GM12878 (cell line): ENCODE measurements around the gene TAF1L.

Experiments
- BCL11A ChIP-seq: IDR thresholded peaks from 2 replicates; pipeline ENCODE4 v1.6.1; 2011; ENCODE audit warnings: low read depth, low read length
- CHD2 ChIP-seq: IDR thresholded peaks from 2 replicates; pipeline ENCODE4 v1.6.1; 2011; ENCODE audit warnings: low read depth, low read length, improper control_type of control experiment, borderline replicate concordance
- ETV6 ChIP-seq, 2 experiments: fragments of 450-650 bp in 1 of 2; IDR thresholded peaks in 1 of 2; conservative IDR thresholded peaks in 1 of 2; 2 replicates each; pipeline ENCODE4 v1.6.1; 2014; ENCODE audit warnings: antibody characterized with exemption in 1 of 2, borderline replicate concordance in 1 of 2, low read depth in 1 of 2, mild to moderate bottlenecking in 1 of 2, moderate library complexity in 1 of 2
- RBBP5 ChIP-seq: fragments of 200-600 bp; sonication (generic); conservative IDR thresholded peaks from 2 replicates; pipeline ENCODE4 v1.6.1; 2016
- RFX5 ChIP-seq: IDR thresholded peaks from 2 replicates; pipeline ENCODE4 v1.6.1; 2011; ENCODE audit warnings: low read depth, low read length, improper control_type of control experiment
- TF ChIP-seq, protein P1 (sequence below): IDR thresholded peaks from 2 replicates; pipeline ENCODE4 v1.6.1; 2011; ENCODE audit warnings: low read depth, low read length, improper control_type of control experiment, borderline replicate concordance

DNA sequence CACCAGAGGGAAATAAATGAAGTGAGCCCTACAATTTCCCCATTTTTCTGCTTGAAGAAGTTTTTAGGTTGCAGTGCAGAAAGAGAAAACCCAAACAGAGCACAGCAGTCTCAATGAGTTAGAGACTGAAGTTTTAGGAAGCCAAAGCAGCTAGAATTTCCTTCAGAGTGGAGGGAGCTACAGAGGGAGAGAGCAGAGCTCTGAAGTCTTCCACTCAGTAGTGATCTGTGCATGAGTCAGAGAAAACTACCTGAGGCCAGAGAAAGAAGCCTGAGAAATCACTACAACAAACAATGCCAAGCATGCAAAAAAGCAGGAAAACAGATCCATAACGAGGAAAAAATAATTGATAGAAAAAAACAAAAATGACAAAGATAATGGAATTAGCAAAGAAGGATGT lies 44.6 kb downstream of the TAF1L start:
- no peak for TF ChIP-seq RFX5
- TF ChIP-seq CHD2: no peak
- TF ChIP-seq, protein P1, sequence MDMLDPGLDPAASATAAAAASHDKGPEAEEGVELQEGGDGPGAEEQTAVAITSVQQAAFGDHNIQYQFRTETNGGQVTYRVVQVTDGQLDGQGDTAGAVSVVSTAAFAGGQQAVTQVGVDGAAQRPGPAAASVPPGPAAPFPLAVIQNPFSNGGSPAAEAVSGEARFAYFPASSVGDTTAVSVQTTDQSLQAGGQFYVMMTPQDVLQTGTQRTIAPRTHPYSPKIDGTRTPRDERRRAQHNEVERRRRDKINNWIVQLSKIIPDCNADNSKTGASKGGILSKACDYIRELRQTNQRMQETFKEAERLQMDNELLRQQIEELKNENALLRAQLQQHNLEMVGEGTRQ: no peak
- TF ChIP-seq RBBP5: no peak
- TF ChIP-seq ETV6 (conservative IDR thresholded peaks at IDR 0.05 in 1 of 2, IDR thresholded peaks at IDR 0.05 in 1 of 2; ENCODE audit: borderline replicate concordance in 1 of 2, low read depth in 1 of 2): no peak
- no peak for TF ChIP-seq BCL11A
